GM19351 (cell line): ENCODE measurements around the gene NRP2.

Source experiments
- ATAC-seq: cut with Tn5 transposase; IDR thresholded peaks from one replicate; pipeline ENCODE4 v1.9.1; 2021; ENCODE audit warnings: mild to moderate bottlenecking, moderate library complexity; ENCODE audit not compliant: unreplicated experiment

Gene NRP2

GRCh38 chr2:205797866-205798265 is 115.6 kb downstream of the NRP2 start:
- no peak for ATAC-seq

- ATAC-seq, result no peak
Observed at GRCh38 chr2:205800224-205800623, 117.9 kb downstream of the NRP2 start.

DNA sequence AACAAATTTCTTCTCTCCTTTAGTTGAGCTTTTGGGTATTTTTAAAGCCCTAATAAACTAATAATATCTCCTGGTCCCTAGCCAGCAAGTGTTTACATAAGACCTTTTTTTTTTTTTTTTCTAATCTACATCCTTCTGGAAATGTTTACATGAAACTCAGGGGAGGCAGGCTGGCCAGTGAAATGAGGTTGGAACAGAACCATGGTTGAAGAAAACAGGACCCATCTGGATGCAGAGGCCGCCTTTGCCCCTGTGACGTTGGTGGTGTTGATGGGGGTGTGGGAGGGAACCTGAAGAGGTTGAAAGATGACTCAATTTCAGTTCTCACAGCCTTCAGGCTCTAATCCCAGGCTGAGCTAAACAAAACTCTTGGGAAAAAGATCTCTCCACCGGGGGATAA is 118.5 kb downstream of the NRP2 start:
- no peak for ATAC-seq

- no peak for ATAC-seq
Observed at GRCh38 chr2:205802065-205802464, 119.8 kb downstream of the NRP2 start.

- no peak for ATAC-seq
Observed at GRCh38 chr2:205802941-205803340, 120.6 kb downstream of the NRP2 start.

DNA sequence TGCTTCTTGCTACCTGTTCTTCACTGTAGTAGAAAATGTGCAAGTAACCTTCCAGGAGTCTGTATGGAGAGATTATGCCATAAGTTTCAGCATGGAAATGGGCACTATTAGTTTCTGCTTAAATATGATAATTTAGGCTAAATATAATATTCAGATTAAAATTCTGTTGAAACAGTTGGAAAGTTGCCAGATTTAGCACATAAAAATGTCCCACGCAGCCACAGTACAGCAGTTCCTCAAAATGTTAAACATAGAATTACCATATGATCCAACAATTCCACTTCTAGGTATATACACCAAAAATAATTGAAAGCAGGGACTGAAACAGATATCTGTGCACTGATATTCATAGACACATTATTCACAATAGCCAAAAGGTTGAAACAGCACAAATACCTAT is 121.2 kb downstream of the NRP2 start:
- no peak for ATAC-seq

GRCh38 chr2:205805136-205805535 is 122.8 kb downstream of the NRP2 start:
- ATAC-seq, result no peak

GRCh38 chr2:205806143-205806905 is 124.0 kb downstream of the NRP2 start:
- ATAC-seq, result no peak

DNA sequence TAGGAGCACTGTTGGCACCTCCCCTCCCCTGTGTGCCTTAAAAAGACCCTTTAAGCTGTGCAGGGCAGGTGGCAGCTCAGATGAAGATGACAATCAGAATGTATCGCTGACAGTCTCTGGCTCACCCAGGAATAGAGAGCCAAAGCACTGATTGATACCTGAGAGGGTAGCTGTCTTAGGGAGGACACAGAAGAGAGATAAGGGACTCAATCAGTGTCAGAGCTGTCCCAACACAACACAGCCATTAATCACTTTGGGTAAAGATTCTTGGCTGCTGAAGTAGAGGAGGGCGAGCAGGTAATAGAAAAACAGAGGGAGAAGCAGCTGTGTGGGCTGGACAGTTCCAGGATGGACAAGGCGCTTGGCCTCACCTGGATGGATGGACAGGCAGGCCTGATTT is 124.9 kb downstream of the NRP2 start:
- ATAC-seq, result no peak

GRCh38 chr2:205807758-205808157 is 125.5 kb downstream of the NRP2 start:
- no peak for ATAC-seq

DNA sequence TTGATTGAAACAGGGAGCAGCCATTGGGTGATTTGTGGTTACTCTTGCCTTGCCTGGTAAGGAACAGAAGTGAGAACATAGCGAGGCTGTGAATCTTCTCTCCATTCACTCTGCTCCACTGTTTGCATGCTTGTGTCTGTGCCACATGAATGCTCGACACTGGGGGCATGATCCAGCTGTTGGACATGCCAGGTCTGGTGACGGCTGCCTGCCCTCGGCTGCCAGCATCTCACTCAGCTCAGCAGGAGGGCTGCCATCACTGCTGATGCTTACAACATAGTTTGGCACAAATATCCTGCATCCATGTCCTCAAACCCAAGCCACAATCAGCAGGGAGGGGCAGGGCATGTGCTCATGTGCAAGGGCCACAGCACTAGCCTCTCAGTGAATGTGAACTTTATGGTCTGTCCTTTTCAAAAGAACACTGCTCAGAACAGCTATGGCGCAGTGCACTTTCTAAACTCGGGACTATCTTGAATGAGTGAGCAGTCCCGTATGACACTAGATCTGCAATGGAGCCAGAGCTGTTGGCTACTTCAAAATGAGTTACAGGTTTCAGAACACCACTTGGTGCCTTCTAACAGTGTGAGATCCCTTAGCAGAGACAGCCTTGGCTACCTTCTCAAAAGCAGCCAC is 126.3 kb downstream of the NRP2 start:
- ATAC-seq, result no peak

- no peak for ATAC-seq
Observed at GRCh38 chr2:205811387-205811786, 129.1 kb downstream of the NRP2 start.

DNA sequence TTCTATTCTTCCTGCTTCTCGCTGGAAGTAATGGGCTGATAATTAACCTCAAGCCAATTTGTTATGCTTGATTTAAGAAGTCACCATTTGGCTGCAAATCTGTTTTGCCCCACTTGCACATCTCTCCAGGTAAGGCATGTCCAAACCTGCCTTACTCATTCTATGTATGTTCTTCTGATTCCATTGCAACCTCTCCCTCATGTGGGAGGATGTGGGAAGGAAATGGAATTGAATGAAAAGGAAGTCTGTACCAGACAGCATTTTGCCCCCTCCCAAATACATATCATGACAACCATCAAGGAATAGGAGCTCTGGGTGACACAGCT is 131.7 kb downstream of the NRP2 start:
- no peak for ATAC-seq

GRCh38 chr2:205815673-205816072 is 133.4 kb downstream of the NRP2 start:
- ATAC-seq, result no peak

DNA sequence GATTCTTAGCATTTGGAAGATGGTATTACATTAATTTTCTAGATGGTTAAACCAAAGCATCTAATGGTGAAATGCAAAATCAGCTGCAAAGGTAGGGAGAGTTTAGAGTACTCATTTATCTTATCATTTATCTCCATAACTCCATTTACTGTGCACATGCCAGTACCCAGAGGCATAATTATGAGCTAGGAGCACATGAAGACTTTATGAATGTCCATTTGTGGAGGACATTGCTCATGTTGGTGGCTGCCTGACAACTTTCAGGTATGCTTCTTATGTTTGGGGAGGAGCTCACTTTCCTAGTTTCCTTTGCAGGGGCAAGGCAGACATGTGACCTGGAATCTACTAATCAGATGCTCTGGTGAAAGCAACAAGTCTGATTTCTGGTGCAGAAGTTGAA is 134.0 kb downstream of the NRP2 start:
- ATAC-seq, result no peak

DNA sequence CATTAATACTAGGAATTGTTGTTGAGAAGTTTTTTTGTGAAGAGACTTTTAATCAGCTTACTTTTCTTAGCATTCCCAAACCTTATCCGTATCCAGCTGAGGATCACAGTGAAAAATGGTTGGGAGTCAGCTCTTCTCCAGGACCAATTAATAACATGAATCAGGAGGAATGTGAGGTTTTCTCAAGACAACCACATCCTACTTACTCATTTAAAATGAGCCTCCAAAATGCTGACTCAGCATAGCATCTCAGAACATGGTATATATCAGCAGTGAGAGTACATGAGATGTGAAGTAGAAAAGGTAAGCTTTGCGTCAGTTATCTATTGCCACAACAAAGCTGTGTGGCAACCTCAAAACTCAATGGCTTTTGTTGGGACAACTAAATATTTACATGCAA is 140.3 kb downstream of the NRP2 start:
- no peak for ATAC-seq

DNA sequence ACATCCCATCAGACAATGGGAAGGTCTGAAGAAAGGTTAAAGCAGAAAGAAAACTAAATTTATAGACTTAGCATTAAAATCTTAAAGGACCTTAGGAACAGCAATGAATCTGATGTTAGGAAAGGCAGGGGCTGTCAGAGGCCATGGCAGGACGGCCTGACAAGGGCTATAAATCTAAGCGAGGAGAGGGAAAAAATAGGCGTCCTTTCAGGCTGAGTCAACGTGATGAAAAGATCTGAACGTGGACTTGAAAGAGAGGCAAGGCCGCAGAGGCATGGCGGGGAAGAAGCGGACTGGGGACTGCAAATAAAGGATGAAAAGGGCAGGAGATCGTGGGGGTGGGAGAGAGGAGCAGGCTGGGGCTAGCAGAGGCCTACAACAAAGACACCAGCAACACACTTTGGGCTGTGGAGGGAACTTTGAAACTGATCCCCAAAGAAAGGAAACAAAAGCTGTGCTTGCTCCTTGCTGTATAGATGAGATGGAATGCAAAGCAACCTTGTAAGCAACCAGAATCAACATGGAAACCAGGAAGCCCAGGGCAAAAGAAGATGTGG is 145.6 kb downstream of the NRP2 start:
- ATAC-seq, result no peak

DNA sequence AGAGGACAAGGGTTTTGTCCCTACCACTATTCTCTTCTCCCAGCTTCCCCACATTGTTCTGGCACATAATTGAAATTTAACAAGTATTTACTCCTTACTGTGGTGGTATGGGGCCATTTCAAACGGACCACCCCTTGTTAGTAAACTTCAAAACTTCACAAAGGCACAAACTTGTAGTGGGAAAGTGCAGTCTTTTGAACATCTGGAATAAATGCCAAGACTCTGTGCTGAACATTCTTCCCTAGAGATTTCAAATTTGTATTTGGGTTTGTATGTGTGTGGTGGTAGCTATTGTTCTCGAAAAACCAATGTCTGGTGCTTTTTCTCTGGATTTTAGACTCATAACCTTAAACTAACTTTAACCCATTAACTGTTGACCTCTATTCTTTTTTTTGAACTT is 151.6 kb downstream of the NRP2 start:
- ATAC-seq, result no peak

DNA sequence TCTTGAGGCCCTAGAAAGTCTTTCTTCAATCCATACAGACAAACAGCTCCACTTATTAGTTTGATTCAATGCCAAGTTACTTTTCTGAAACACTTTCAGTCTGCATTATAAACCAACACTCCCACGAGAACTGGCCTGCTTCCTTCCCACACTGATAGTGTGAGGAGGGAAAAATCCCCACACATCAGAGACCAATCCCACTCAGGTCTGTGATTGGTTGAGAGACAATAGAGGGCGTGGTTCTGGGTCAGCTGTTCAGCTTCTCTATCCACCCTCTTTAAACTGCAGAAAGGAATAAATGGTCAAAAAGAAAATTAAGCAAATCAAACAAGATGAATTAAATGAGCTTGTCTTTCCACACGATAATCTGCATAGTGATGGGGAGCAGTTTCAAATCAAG is 152.5 kb downstream of the NRP2 start:
- ATAC-seq, result no peak

DNA sequence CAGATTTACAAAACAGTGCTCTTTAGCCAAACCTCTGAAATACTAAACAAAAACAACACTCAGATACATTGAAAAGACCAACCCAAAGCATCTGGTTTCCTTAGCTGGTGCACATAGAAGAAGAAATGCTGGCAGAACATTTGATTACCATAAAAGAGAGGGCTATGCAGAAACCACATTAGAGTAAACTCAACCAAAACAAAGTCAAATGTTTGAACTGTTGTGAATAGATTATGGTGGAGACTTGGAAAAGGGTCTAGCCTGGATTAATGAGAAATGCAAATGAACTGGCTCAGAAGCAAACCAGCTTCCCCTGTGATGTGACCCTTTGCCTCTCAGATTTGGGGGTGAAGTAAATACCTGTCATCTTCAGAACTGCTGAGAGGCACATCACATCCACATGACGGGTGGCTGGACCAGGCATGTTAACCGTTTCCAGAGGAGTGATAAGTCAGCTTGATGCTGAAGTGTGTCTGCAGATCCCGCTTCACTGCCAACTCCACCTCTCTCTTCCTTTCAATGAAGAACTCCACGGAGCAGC is 153.0 kb downstream of the NRP2 start:
- no peak for ATAC-seq

DNA sequence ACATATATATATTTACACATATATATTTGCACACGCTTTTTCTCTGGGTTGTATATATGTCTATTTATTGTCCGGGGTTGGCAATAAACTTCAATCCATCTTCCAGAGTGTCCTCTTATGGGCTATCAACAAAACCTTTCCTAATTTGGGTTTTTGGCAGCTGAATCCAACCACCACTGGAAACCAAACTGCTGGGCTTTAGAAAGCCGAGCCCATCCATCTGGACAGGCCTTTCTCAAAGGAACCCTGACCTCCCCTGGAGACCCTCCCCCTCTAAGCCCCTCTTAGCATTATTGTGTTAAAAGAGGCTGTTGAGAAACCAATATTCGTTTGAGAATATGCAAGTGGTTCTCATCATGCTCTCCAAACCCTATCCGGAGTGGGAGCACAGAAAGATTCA is 153.6 kb downstream of the NRP2 start:
- ATAC-seq, result no peak

- no peak for ATAC-seq
Observed at GRCh38 chr2:205836477-205837221, 154.3 kb downstream of the NRP2 start.
